CMK (cell line): Measurements from ENCODE around the gene MINDY4.
A peak's percentile ranks its signal among the peaks of the same experiment; 100 is the strongest.

Source experiments
- DNase-seq: peaks from one replicate; pipeline ENCODE4 v3.0.0-alpha.2; 2010; ENCODE audit warnings: low read depth

The MINDY4 gene

GRCh38 chr7:30743371-30744074 lies 27.7 kb upstream of the MINDY4 start:
- DNase-seq: no peak

DNA sequence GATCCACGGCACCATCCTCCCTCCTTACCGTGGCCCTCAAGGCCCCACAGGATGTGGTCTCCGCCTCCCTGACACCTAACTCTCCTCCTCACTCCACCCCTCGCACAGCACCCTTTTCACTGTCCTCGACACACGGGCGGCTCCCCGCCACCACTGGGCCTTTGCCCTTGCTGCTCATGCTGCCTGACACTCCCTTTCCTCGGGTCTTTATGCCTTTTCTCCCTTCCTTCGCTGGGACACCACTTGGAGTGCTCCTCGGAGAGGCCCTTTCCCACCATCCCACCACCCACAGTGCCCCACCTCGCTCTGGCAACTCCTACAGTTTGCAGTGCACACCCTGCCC lies 27.2 kb upstream of the MINDY4 start:
- DNase-seq: no peak

- no peak for DNase-seq
These were observed 25.8 kb upstream of the MINDY4 start for GRCh38 chr7:30745261-30745941.

- no peak for DNase-seq
These were observed 21.2 kb upstream of the MINDY4 start for GRCh38 chr7:30750010-30750409.

- no peak for DNase-seq
These were observed 20.2 kb upstream of the MINDY4 start for GRCh38 chr7:30750683-30751650.

DNA sequence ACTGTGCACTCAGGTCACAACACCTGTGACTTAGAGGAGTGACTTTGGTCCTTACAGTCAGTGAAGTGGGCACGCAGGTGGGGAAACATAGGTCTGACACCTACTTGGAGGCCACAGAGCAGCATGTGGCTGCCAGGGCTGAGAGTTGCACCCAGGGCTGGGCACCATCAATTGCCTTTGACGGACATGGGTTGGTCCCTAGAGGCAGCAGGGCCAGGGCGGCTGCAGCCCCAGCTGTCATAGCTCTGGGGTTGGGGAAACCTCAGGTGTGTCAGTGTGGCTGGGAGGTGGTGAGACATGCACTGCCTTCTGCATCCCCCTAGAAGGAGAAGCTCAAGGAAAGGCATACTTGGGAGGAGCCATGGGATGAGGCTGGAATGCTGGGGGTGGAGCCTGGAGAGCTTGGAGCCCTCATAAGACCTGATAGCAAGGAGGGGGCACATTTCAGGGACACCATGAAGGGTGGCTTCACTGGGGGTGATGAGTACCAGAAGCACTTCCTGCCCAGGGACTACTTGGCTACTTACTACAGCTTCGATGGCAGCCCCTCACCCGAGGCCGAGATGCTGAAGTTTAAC lies 19.4 kb upstream of the MINDY4 start, which contains the start of gene INMT:
Gene INMT, plus strand, starts transcription at position 440 of the 578 bp plus-strand sequence. Its CDS starts 16 bp downstream, at position 456.
- no peak for DNase-seq

GRCh38 chr7:30752484-30752883 lies 18.7 kb upstream of the MINDY4 start:
- DNase-seq: no peak

DNA sequence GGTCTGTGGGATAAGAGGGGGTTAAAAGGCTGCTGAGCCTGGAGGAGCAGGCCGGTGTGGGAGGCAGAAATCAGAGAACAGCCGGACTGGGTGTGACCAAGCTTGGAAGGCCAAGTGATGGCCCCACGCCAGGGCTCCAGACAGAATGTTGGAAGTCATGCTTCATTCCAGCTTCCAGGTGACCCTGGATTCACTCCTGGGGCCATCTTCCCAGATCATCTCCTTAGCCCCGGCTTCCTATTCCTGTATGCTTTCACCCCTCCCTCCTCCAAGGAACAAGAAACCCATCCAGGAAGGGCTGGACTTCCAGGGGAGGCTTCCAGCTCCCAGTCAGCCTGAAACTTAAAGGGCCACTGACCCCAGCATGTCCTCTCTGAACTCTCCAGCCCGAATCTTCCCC lies 18.2 kb upstream of the MINDY4 start:
- DNase-seq: no peak

DNA sequence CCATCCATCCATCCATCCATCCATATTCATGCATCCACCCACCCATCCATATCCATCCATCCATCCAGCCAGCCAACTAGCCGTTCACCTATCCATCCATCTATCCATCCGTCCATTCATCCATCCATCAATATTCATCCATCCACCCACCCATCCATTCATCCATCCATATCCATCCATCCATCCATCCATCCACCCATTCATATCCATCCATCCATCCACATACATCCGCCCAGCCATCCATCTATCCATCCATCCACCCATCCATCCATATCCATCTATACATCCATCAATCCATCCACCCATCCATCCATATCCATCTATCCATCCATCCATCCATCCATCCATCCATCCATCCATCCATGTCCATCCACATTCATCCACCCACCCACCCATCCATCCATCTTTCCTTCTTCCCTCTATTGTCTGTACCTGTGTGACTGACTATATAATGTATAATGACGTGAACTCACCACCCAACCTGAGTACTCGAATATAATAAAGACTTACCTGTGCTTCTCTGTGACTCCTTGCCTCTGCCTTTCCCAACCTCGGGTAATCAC lies 16.8 kb upstream of the MINDY4 start:
- no peak for DNase-seq

DNA sequence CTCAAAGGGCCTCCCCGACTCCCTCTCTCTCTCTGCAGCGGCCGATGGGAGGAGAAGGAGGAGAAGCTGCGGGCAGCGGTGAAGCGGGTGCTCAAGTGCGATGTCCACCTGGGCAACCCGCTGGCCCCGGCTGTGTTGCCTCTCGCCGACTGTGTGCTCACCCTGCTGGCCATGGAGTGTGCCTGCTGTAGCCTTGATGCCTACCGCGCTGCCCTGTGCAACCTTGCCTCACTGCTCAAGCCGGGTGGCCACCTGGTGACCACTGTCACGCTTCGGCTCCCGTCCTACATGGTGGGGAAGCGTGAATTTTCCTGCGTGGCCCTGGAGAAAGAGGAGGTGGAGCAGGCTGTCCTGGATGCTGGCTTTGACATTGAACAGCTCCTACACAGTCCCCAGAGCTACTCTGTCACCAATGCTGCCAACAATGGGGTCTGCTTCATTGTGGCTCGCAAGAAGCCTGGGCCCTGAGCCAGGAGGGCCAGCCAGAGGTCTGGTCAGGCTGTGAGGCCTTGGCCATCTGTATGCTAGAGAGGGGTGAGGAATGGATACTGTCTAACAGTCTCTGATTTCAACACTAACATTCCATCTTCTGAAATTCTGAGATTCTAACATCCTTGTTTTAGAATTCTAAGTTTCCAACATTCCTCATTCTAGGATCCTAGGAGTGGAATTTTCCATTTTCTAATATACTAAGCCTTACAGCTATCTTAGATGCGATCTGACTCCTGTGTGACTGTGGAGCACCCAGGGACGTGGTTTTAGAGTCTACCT lies 15.6 kb upstream of the MINDY4 start:
- DNase-seq: no peak

- no peak for DNase-seq
These were observed 13.9 kb upstream of the MINDY4 start for GRCh38 chr7:30757342-30757692.

DNA sequence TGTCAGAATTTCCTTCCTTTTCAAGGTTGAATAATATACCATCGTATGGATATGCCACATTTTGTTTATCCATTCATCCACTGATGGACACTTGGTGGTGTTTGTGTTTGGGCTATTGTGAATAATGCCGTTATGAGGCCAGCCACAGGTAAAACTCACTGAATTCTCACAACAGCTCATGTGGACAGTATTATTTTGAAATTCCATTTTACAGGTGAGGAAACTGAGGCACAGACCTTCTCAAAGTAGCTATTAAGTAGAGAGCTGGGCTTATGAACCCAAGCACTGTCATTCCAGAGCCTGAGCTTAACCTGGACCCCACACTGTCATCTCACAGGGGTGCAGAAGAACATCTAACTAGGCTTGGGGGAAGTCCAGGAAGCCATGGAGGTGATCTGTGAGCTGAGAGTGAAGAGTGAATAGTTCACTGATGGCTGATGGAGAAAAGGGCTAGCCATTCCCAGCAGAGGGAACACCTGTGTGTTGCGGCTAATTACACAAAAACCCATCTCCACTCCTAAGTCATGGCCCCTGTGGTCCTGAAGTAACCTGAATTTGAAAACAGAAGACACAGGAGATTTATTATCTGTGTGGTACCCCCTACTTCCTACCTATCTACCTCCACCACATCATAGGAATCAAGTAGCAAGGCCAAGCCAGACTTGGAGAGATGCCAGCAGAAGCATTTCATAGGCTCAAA lies 10.6 kb upstream of the MINDY4 start:
- no peak for DNase-seq

- peak; percentile 76 for DNase-seq
These were observed 9.7 kb upstream of the MINDY4 start for GRCh38 chr7:30761214-30762156.

- DNase-seq: no peak
These were observed 6.9 kb upstream of the MINDY4 start for GRCh38 chr7:30764030-30764975.

- no peak for DNase-seq
These were observed 5.8 kb upstream of the MINDY4 start for GRCh38 chr7:30765408-30765807.

DNA sequence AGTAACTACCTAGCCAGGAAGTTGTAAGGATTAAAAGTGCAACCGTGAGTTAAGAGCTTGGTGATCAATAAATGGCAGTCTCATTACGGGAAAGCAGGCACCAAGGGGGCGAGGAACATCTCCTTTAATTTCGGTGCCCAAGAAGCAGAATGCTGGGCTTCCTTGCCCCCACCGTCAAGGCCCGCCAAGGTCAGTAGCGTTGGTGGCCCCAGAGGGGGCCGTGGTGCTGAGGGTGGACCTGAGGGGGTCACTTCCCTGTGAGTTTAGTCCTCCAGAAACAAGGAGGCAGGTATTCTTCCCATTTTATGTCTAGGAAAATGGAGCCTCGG lies 408 bp upstream of the MINDY4 start:
- no peak for DNase-seq

DNA sequence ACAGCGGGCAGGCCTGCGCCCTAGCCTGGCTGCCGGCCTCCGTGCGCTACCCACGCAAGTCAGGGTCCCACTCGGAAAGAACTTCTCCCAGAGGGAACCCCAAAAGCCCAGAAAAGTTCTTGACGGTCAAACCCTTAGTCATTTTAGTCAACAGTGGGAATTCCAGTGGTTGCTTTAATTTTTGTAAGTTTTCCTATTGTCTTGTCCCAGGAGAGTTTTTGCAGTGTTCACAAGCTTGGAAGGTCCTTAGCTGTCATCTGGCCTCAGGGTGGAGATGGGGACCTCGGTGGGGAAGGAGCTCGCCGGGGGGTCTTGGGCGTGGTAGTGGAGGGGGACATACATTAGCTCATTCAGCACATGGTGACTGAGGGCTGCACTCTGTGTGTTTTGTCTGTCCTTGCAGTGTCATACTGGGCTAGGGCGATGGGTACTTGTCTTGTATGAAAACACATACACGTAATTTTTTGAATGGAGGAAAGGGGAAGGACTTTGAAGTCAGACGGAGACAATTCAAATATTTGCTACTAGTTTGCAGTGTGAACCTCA lies 736 bp downstream of the MINDY4 start:
- no peak for DNase-seq

- DNase-seq: no peak
These were observed 1.8 kb downstream of the MINDY4 start for GRCh38 chr7:30772984-30773383.
